H9 (cell line): ENCODE results near the gene BTBD19. TPM values are rescaled to one million over a fixed set of nuclear protein-coding genes. Genes with fewer than 3 reads are reported as not detected.

Experiments used
- DNase-seq: peaks from one replicate; pipeline ENCODE4 v3.0.0-alpha.2; 2017
- H2AFZ ChIP-seq: one replicate; pipeline ENCODE4 v1.6.1; 2013; ENCODE audit warnings: mild to moderate bottlenecking, low read length, control low read depth, moderate library complexity
- H2AK5ac ChIP-seq: 2 replicates; pipeline ENCODE4 v1.6.1; 2013; ENCODE audit warnings: low read length, control low read depth, mixed read lengths; ENCODE audit not compliant: insufficient read length
- H2BK120ac ChIP-seq: one replicate; pipeline ENCODE4 v1.6.1; 2013; ENCODE audit warnings: low read depth, mild to moderate bottlenecking, low read length, control low read depth, inconsistent platforms; ENCODE audit not compliant: poor library complexity, severe bottlenecking
- H2BK12ac ChIP-seq: 2 replicates; pipeline ENCODE4 v1.6.1; 2013; ENCODE audit warnings: low read length, control low read depth, mixed read lengths, low read depth; ENCODE audit not compliant: insufficient read length
- H2BK15ac ChIP-seq: 2 replicates; pipeline ENCODE4 v1.6.1; 2013; ENCODE audit warnings: low read depth, low read length, control low read depth
- H2BK20ac ChIP-seq: one replicate; pipeline ENCODE4 v1.6.1; 2013; ENCODE audit warnings: low read depth, mild to moderate bottlenecking, low read length, control low read depth, inconsistent platforms; ENCODE audit not compliant: poor library complexity, severe bottlenecking
- H2BK5ac ChIP-seq: 2 replicates; pipeline ENCODE4 v1.6.1; 2013; ENCODE audit warnings: low read length, control low read depth, mixed read lengths; ENCODE audit not compliant: insufficient read length
- H3K14ac ChIP-seq: 2 replicates; pipeline ENCODE4 v1.6.1; 2013; ENCODE audit warnings: low read length, control low read depth; ENCODE audit not compliant: insufficient read depth
- H3K18ac ChIP-seq: 2 replicates; pipeline ENCODE4 v1.6.1; 2013; ENCODE audit warnings: low read depth, mild to moderate bottlenecking, mixed read lengths, low read length, control low read depth; ENCODE audit not compliant: insufficient read length
- H3K23ac ChIP-seq: 2 replicates; pipeline ENCODE4 v1.6.1; 2013; ENCODE audit warnings: low read length, control low read depth, mixed read lengths, low read depth; ENCODE audit not compliant: insufficient read length
- H3K23me2 ChIP-seq: 2 replicates; pipeline ENCODE4 v1.6.1; 2013; ENCODE audit warnings: low read depth, mild to moderate bottlenecking, mixed read lengths, low read length, control low read depth; ENCODE audit not compliant: insufficient read length, poor library complexity, severe bottlenecking
- H3K27ac ChIP-seq: 2 replicates; pipeline ENCODE4 v1.5.1; 2013; ENCODE audit warnings: low read length, control low read depth, mixed read lengths, low read depth; ENCODE audit not compliant: insufficient read length
- H3K27me3 ChIP-seq: 2 replicates; pipeline ENCODE4 v1.6.1; 2013; ENCODE audit warnings: low read length, control low read depth, inconsistent platforms; ENCODE audit not compliant: insufficient read depth
- H3K4ac ChIP-seq: 2 replicates; pipeline ENCODE4 v1.6.1; 2013; ENCODE audit warnings: low read depth, mild to moderate bottlenecking, control low read depth, inconsistent platforms, low read length, moderate library complexity
- H3K4me1 ChIP-seq: 2 replicates; pipeline ENCODE4 v1.6.1; 2013; ENCODE audit warnings: low read length, control low read depth, inconsistent platforms; ENCODE audit not compliant: insufficient read depth
- H3K4me2 ChIP-seq: 2 replicates; pipeline ENCODE4 v1.6.1; 2013; ENCODE audit warnings: low read length, control low read depth, mixed read lengths; ENCODE audit not compliant: insufficient read length, insufficient read depth
- H3K56ac ChIP-seq: 2 replicates; pipeline ENCODE4 v1.6.1; 2013; ENCODE audit warnings: low read depth, mild to moderate bottlenecking, mixed read lengths, low read length, control low read depth; ENCODE audit not compliant: insufficient read length
- H3K79me1 ChIP-seq: 2 replicates; pipeline ENCODE4 v1.6.1; 2013; ENCODE audit warnings: low read depth, mild to moderate bottlenecking, moderate library complexity, low read length, control low read depth, inconsistent platforms; ENCODE audit not compliant: insufficient read depth, poor library complexity, severe bottlenecking
- H3K79me2 ChIP-seq: 2 replicates; pipeline ENCODE4 v1.6.1; 2013; ENCODE audit warnings: low read length, control low read depth, inconsistent platforms; ENCODE audit not compliant: insufficient read depth
- H3K9ac ChIP-seq: 2 replicates; pipeline ENCODE4 v1.6.1; 2013; ENCODE audit warnings: low read length, control low read depth, mixed read lengths; ENCODE audit not compliant: insufficient read length; ENCODE audit errors: extremely low read depth
- H3K9me3 ChIP-seq: one replicate; pipeline ENCODE4 v1.6.1; 2013; ENCODE audit warnings: low read depth, low read length, inconsistent platforms; ENCODE audit not compliant: control insufficient read depth
- H3T11ph ChIP-seq: one replicate; pipeline ENCODE4 v1.6.1; 2013; ENCODE audit warnings: mild to moderate bottlenecking, low read length, control low read depth, inconsistent platforms
- H4K20me1 ChIP-seq: one replicate; pipeline ENCODE4 v1.6.1; 2013; ENCODE audit not compliant: control insufficient read depth, insufficient read length, insufficient read depth
- H4K5ac ChIP-seq: 2 replicates; pipeline ENCODE4 v1.6.1; 2013; ENCODE audit warnings: low read depth, mild to moderate bottlenecking, mixed read lengths, low read length, control low read depth; ENCODE audit not compliant: insufficient read length
- H4K8ac ChIP-seq: replicated peaks from 2 replicates; pipeline ENCODE4 v1.6.1; 2013; ENCODE audit warnings: low read length, control low read depth, mixed read lengths, low read depth; ENCODE audit not compliant: insufficient read length
- H4K91ac ChIP-seq: 2 replicates; pipeline ENCODE4 v1.6.1; 2013; ENCODE audit warnings: low read depth, mild to moderate bottlenecking, moderate library complexity, mixed read lengths, low read length, control low read depth; ENCODE audit not compliant: insufficient read length
- H3K27ac Mint-ChIP-seq, 3 experiments: 2 replicates in 2 of 3; 3 replicates in 1 of 3; pipeline ENCODE4 v1.8.0; 2020 to 2021; ENCODE audit warnings: mixed read lengths in 3 of 3, mild to moderate bottlenecking in 1 of 3, moderate library complexity in 1 of 3
- H3K27me3 Mint-ChIP-seq: 2 replicates; pipeline ENCODE4 v1.8.0; 2021; ENCODE audit warnings: low read depth, mild to moderate bottlenecking, moderate library complexity, mixed read lengths
- H3K36me3 Mint-ChIP-seq, 3 experiments: 2 replicates in 2 of 3; 3 replicates in 1 of 3; pipeline ENCODE4 v1.8.0; 2020 to 2021; ENCODE audit warnings: low read depth in 3 of 3, mixed read lengths in 3 of 3; ENCODE audit not compliant: insufficient read depth in 1 of 3
- H3K4me1 Mint-ChIP-seq, 2 experiments: 2 replicates each; pipeline ENCODE4 v1.8.0; 2020; ENCODE audit warnings: mixed read lengths in 2 of 2
- H3K4me3 Mint-ChIP-seq, 2 experiments: 2 replicates in 1 of 2; 3 replicates in 1 of 2; pipeline ENCODE4 v1.8.0; 2020 to 2021; ENCODE audit warnings: mild to moderate bottlenecking in 2 of 2, mixed read lengths in 2 of 2, moderate library complexity in 1 of 2
- H3K9me3 Mint-ChIP-seq, 2 experiments: 2 replicates in 1 of 2; 3 replicates in 1 of 2; pipeline ENCODE4 v1.8.0; 2020; ENCODE audit warnings: mild to moderate bottlenecking in 2 of 2, mixed read lengths in 2 of 2, moderate library complexity in 1 of 2
- CTCF ChIP-seq: fragments of 200-600 bp; sonication (generic); conservative IDR thresholded peaks from 3 replicates; pipeline ENCODE4 v1.8.0; 2021; ENCODE audit warnings: antibody characterized with exemption, mild to moderate bottlenecking
- WGBS: extraction: QIAGEN DNeasy Blood & Tissue Kit; methylation state at CpG from one replicate; pipeline ENCODE4 v1.1.7; 2013; ENCODE audit warnings: missing lambda C conversion rate, low lambda C conversion rate, mixed read lengths; ENCODE audit not compliant: insufficient read length; ENCODE audit errors: extremely low coverage; 5-methylcytosine and 5-hydroxymethylcytosine counted together
- total RNA-seq: library from RNA; stranded (reverse); gene quantifications from 2 replicates; pipeline ENCODE4 v1.2.1, GENCODE V29; 2021

The BTBD19 gene
- total RNA-seq, 1 experiment from 2014 or later = 1.9 TPM

GRCh38 chr1:44853201-44853600 is 44.9 kb downstream of the BTBD19 start:
- no peak overlapping the region for H3K9ac ChIP-seq
- H3K27me3 ChIP-seq = no peaks in the 10 kb centered on the region
- H3K23me2 ChIP-seq = no peaks in the 10 kb centered on the region
- H3K56ac ChIP-seq = no peak overlapping the region
- no peak overlapping the region for H3T11ph ChIP-seq
- no peak for DNase-seq
- H2BK15ac ChIP-seq = no peak overlapping the region
- no peak overlapping the region for H4K8ac ChIP-seq
- no peaks in the 10 kb centered on the region for H3K9me3 Mint-ChIP-seq
- no peaks in the 10 kb centered on the region for H3K4me1 ChIP-seq
- WGBS = no CpG with 5 or more reads among the region's 6 CpGs
- no peak overlapping the region for H3K4ac ChIP-seq
- no peak overlapping the region for H4K91ac ChIP-seq
- no peak overlapping the region for H3K14ac ChIP-seq
- H3K18ac ChIP-seq = no peak overlapping the region
- no peak overlapping the region for H2BK120ac ChIP-seq
- H3K4me1 Mint-ChIP-seq = peaks cover 7 to 14% of the 10 kb centered on the region in 2 experiments; a peak in 3 of 4 replicates
- H3K9me3 ChIP-seq = no peaks in the 10 kb centered on the region
- no peak overlapping the region for H2BK12ac ChIP-seq
- TF ChIP-seq CTCF = no peak
- no peak overlapping the region for H3K27ac ChIP-seq
- no peak overlapping the region; a peak in 1 of 5 replicates for H3K4me3 Mint-ChIP-seq
- H3K23ac ChIP-seq = no peak overlapping the region
- no peak overlapping the region for H2BK5ac ChIP-seq
- no peak overlapping the region for H2AK5ac ChIP-seq
- no peaks in the 10 kb centered on the region for H4K20me1 ChIP-seq
- no peaks in the 10 kb centered on the region for H3K27me3 Mint-ChIP-seq
- no peak overlapping the region for H3K27ac Mint-ChIP-seq
- H2AFZ ChIP-seq = no peak overlapping the region
- no peak overlapping the region for H2BK20ac ChIP-seq
- H3K79me1 ChIP-seq = no peaks in the 10 kb centered on the region
- peaks cover 0 to 13% (median 5%) of the 10 kb centered on the region in 3 experiments; a peak in 4 of 7 replicates for H3K36me3 Mint-ChIP-seq
- no peak overlapping the region for H3K4me2 ChIP-seq
- H3K79me2 ChIP-seq = no peaks in the 10 kb centered on the region
- no peak overlapping the region for H4K5ac ChIP-seq
